Fibroblast of mammary gland (primary cell): Measurements from ENCODE around the gene FAM227B.

Experiments
- DNase-seq: peaks from one replicate; pipeline ENCODE4 v3.0.0-alpha.2; 2010; ENCODE audit warnings: low read depth
- H3K4me3 ChIP-seq: 2 replicates; pipeline ENCODE4 v1.5.1; 2011; ENCODE audit warnings: low read depth, mild to moderate bottlenecking, low read length, moderate library complexity; ENCODE audit not compliant: control insufficient read depth
- CTCF ChIP-seq: conservative IDR thresholded peaks from 2 replicates; pipeline ENCODE4 v1.5.1; 2011; ENCODE audit warnings: low read depth, low read length, inconsistent platforms; ENCODE audit not compliant: control insufficient read depth, insufficient read depth

The FAM227B gene

GRCh38 chr15:49466119-49466518 is 154.5 kb downstream of the FAM227B start:
- no peak for TF ChIP-seq CTCF
- DNase-seq = no peak
- H3K4me3 ChIP-seq = no peak overlapping the region

GRCh38 chr15:49464522-49464921 is 156.1 kb downstream of the FAM227B start:
- DNase-seq = peak; percentile 68
- H3K4me3 ChIP-seq = no peak overlapping the region
- no peak for TF ChIP-seq CTCF

GRCh38 chr15:49462232-49462844 is 158.3 kb downstream of the FAM227B start:
- TF ChIP-seq CTCF = no peak
- no peak overlapping the region for H3K4me3 ChIP-seq
- no peak for DNase-seq

GRCh38 chr15:49460411-49460941 is 160.1 kb downstream of the FAM227B start:
- TF ChIP-seq CTCF = no peak
- no peak overlapping the region for H3K4me3 ChIP-seq
- peak; percentile 59 for DNase-seq

- peak; percentile 81 for DNase-seq
Measured at GRCh38 chr15:49458145-49458544, 162.5 kb downstream of the FAM227B start.

GRCh38 chr15:49456166-49456565 is 164.5 kb downstream of the FAM227B start:
- TF ChIP-seq CTCF = no peak
- no peak for DNase-seq

More at GRCh38 chr15:49458145-49458544, 162.5 kb downstream of the FAM227B start:
- H3K4me3 ChIP-seq = no peak overlapping the region
- no peak for TF ChIP-seq CTCF

More at GRCh38 chr15:49456166-49456565, 164.5 kb downstream of the FAM227B start:
- H3K4me3 ChIP-seq = no peak overlapping the region
